Endothelial cell of umbilical vein (primary cell): ENCODE results near the gene NAV3. TPM values are rescaled to one million over a fixed set of nuclear protein-coding genes. Genes with fewer than 3 reads are reported as not detected.

Experiments
- BruUV-seq: library from RNA; stranded (reverse); fragments of 400-500 nt; replicated peaks from 2 replicates; lab custom pipeline; 2021; lab: Mats Ljungman, UMichigan
- CTCF ChIA-PET: fragments of 300-600, 350-600 bp; sonication (Branson Sonifier 250); formaldehyde crosslinking; loops from one replicate; lab custom pipeline; 2021; ENCODE audit warnings: antibody characterized with exemption, inconsistent platforms; lab: Charles Lee
- POLR2A ChIA-PET: fragments of 300-600, 350-600 bp; sonication (Branson Sonifier 250); formaldehyde crosslinking; loops from one replicate; lab custom pipeline; 2021; ENCODE audit warnings: antibody characterized with exemption, inconsistent platforms; lab: Charles Lee
- DNase-seq: peaks from one replicate; pipeline ENCODE4 v3.0.0-alpha.2; 2011; ENCODE audit warnings: low read depth, low spot score
- FAIRE-seq: peaks from 2 replicates; lab custom pipeline; 2011; peaks lifted over from hg19 to GRCh38; lab: Jason Lieb, UNC
- H2AFZ ChIP-seq: 2 replicates; pipeline ENCODE4 v1.6.0; 2012; ENCODE audit warnings: low read depth, low read length, control low read depth, inconsistent platforms
- H3K27ac ChIP-seq: 2 replicates; pipeline ENCODE4 v1.5.1; 2011; ENCODE audit warnings: low read depth, mild to moderate bottlenecking, control low read depth, low read length, moderate library complexity; ENCODE audit not compliant: insufficient read depth
- H3K27me3 ChIP-seq, 2 experiments: 2 replicates each; pipeline versions ENCODE4 v1.6.0 to v1.6.1; 2011; ENCODE audit warnings: low read length in 2 of 2, mixed read lengths in 1 of 2; ENCODE audit not compliant: control insufficient read depth in 2 of 2, insufficient read depth in 2 of 2
- H3K36me3 ChIP-seq, 2 experiments: 2 replicates in 1 of 2; 3 replicates in 1 of 2; pipeline ENCODE4 v1.5.1; 2011; ENCODE audit warnings: low read length in 2 of 2, mild to moderate bottlenecking in 1 of 2, moderate library complexity in 1 of 2; ENCODE audit not compliant: control insufficient read depth in 2 of 2, insufficient read depth in 2 of 2; ENCODE audit errors: extremely low read depth in 1 of 2
- H3K4me1 ChIP-seq: 3 replicates; pipeline ENCODE4 v1.5.1; 2011; ENCODE audit warnings: mild to moderate bottlenecking, low read length; ENCODE audit not compliant: control insufficient read depth, insufficient read depth; ENCODE audit errors: extremely low read depth
- H3K4me2 ChIP-seq: 2 replicates; pipeline ENCODE4 v1.6.1; 2011; ENCODE audit warnings: low read length, control low read depth, mixed read lengths; ENCODE audit not compliant: insufficient read depth
- H3K4me3 ChIP-seq, 3 experiments: fragments of 200-600 bp in 1 of 3; sonication (generic), shearing (Covaris generic) in 1 of 3; replicated peaks in 1 of 3; 2 replicates each; pipeline ENCODE4 v1.5.1; 2011 to 2016; ENCODE audit warnings: control low read depth in 3 of 3, low read length in 3 of 3, mild to moderate bottlenecking in 2 of 3, inconsistent platforms in 1 of 3, low read depth in 1 of 3, moderate library complexity in 1 of 3; ENCODE audit not compliant: insufficient read depth in 1 of 3
- H3K79me2 ChIP-seq: 2 replicates; pipeline ENCODE4 v1.6.0; 2012; ENCODE audit warnings: low read length, inconsistent platforms; ENCODE audit not compliant: control insufficient read depth, insufficient read depth
- H3K9ac ChIP-seq: replicated peaks from 2 replicates; pipeline ENCODE3; 2011; ENCODE audit warnings: low read length, control low read depth; ENCODE audit not compliant: insufficient read depth; ENCODE audit errors: extremely low read depth
- H3K9me1 ChIP-seq: replicated peaks from 3 replicates; pipeline ENCODE4 v1.6.0; 2011; ENCODE audit warnings: mild to moderate bottlenecking, low read length; ENCODE audit not compliant: control insufficient read depth, insufficient read depth; ENCODE audit errors: extremely low read depth
- H3K9me3 ChIP-seq: replicated peaks from 2 replicates; pipeline ENCODE4 v1.5.1; 2012; ENCODE audit warnings: low read length, inconsistent platforms; ENCODE audit not compliant: control insufficient read depth, insufficient read depth
- H4K20me1 ChIP-seq: replicated peaks from 2 replicates; pipeline ENCODE3; 2011; ENCODE audit warnings: mild to moderate bottlenecking, low read length; ENCODE audit not compliant: control insufficient read depth, insufficient read depth; ENCODE audit errors: extremely low read depth
- CTCF ChIP-seq, 2 donors: IDR thresholded peaks; 1 replicate in 1 of 2; 2 replicates in 1 of 2; pipeline ENCODE4 v1.5.1; 2011; ENCODE audit warnings: low read length in 2 of 2, mild to moderate bottlenecking in 2 of 2, moderate library complexity in 2 of 2, control low read depth in 1 of 2, inconsistent platforms in 1 of 2, low read depth in 1 of 2; ENCODE audit not compliant: insufficient read depth in 1 of 2; ENCODE audit errors: extremely low read depth in 1 of 2
- EZH2 ChIP-seq: IDR thresholded peaks from 2 replicates; pipeline ENCODE4 v1.6.1; 2012; ENCODE audit warnings: borderline replicate concordance, low read depth, mild to moderate bottlenecking, moderate library complexity, low read length, inconsistent platforms; ENCODE audit not compliant: severe bottlenecking
- FOS ChIP-seq: IDR thresholded peaks from 2 replicates; pipeline ENCODE4 v1.6.1; 2011; ENCODE audit warnings: mild to moderate bottlenecking, low read length, moderate library complexity, borderline replicate concordance; ENCODE audit not compliant: insufficient read depth
- GATA2 ChIP-seq: IDR thresholded peaks from 2 replicates; pipeline ENCODE4 v1.7.0; 2011; ENCODE audit warnings: low read depth, mild to moderate bottlenecking, moderate library complexity, mixed read lengths, low read length; ENCODE audit not compliant: insufficient read length, insufficient read depth
- JUN ChIP-seq: IDR thresholded peaks from 2 replicates; pipeline ENCODE4 v1.6.1; 2011; ENCODE audit warnings: borderline replicate concordance, low read depth; ENCODE audit not compliant: insufficient read length, insufficient read depth
- MAX ChIP-seq: IDR thresholded peaks from 2 replicates; pipeline ENCODE4 v1.6.1; 2011; ENCODE audit not compliant: insufficient read depth, insufficient read length
- MYC ChIP-seq: IDR thresholded peaks from one replicate; pipeline ENCODE4 v1.6.1; 2011; ENCODE audit warnings: mild to moderate bottlenecking, low read depth, low read length
- POLR2A ChIP-seq: IDR thresholded peaks from 2 replicates; pipeline ENCODE4 v1.6.1; 2012; ENCODE audit warnings: low read depth, mild to moderate bottlenecking, control low read depth, low read length
- POLR2AphosphoS5 ChIP-seq: IDR thresholded peaks from 2 replicates; pipeline ENCODE4 v1.6.1; 2012; ENCODE audit warnings: low read depth, mild to moderate bottlenecking, control low read depth, low read length, moderate library complexity; ENCODE audit not compliant: insufficient read depth
- dilution Hi-C: fragments of 300-500 bp; cut with MboI; formaldehyde crosslinking; loops from one replicate; pipeline ENCODE4 v1.15.0; 2019; ENCODE audit warnings: low sequenced_read_pairs; ENCODE audit not compliant: extremely low pct_ligation_motif_present
- intact Hi-C: fragments of 100-400 bp; cut with micrococcal nuclease; formaldehyde crosslinking; loops from one replicate; pipeline ENCODE4 v1.10.0; 2022
- polyA plus RNA-seq, 4 experiments: library from polyadenylated mRNA; depleted of rRNA in 3 of 4; stranded (reverse) in 3 of 4; unstranded in 1 of 4; fragments of >200 nt; gene quantifications; 2 replicates each; pipeline versions ENCODE4 v1.2.1 to v1.2.3, GENCODE V29; 2011 to 2012; ENCODE audit warnings: missing spikeins in 1 of 4
- total RNA-seq: library from RNA; stranded (reverse); gene quantifications from 2 replicates; pipeline ENCODE4 v1.2.3, GENCODE V29; 2021

Gene NAV3
- total and polyA plus RNA-seq, 2 donors (not counting 3 experiments of a cell fraction or from before 2014, with no cell fraction given), result 6.7 to 40.1 TPM

GRCh38 chr12:78186670-78187069 is 356.0 kb downstream of the NAV3 start:
- ChIA-PET CTCF (interaction anchor here (1.2 kb wide), 1 partner anchor 37 kb away, joined by 3 read pairs; no protein-coding TSS in a partner anchor), POLR2A (no interaction called here)
- H3K4me3 ChIP-seq, result no peak overlapping the region
- no TSS peak for BruUV-seq
- dilution Hi-C loops, result no loop called here
- FAIRE-seq, result no peak
- H4K20me1 ChIP-seq, result no peaks in the 10 kb centered on the region
- no peaks in the 10 kb centered on the region for H3K9me3 ChIP-seq
- no peak overlapping the region for H2AFZ ChIP-seq
- H3K36me3 ChIP-seq, result peaks cover 0 to 8% of the 10 kb centered on the region in 2 experiments
- no peak for DNase-seq
- no peak overlapping the region for H3K9ac ChIP-seq
- H3K9me1 ChIP-seq, result peaks cover 2% of the 10 kb centered on the region
- H3K4me1 ChIP-seq, result no peaks in the 10 kb centered on the region
- TF ChIP-seq MYC (no peak), CTCF (IDR thresholded peaks at IDR 0.05; ENCODE audit: extremely low read depth in 1 of 2, insufficient read depth in 1 of 2, low read depth in 1 of 2, low read length in 2 of 2) (no peak), POLR2AphosphoS5 (no peak), MAX (no peak), FOS (no peak), GATA2 (no peak), EZH2 (no peak), JUN (no peak), POLR2A (no peak)
- no peaks in the 10 kb centered on the region for H3K27me3 ChIP-seq
- intact Hi-C loops, result loop anchor here (10.0 kb wide), 1 partner anchor 988 kb away; no protein-coding TSS in a partner anchor
- no peak overlapping the region for H3K27ac ChIP-seq
- no peaks in the 10 kb centered on the region for H3K79me2 ChIP-seq
- no peak overlapping the region for H3K4me2 ChIP-seq
